ENCODE measurements around the gene MAP3K1.
"Not testable (repeated sequence)": the region's sequence is repeated elsewhere in the genome, so short reads cannot be mapped to it uniquely, and the experiment has no call there.

The MAP3K1 gene

GRCh38 chr5:56815658-56816545, 553 bp downstream of the MAP3K1 start:
- DNase-seq (ENCODE audit: low read depth in 2 of 2): peak in 1 of 2 donors; percentile 19

- peak in 1 of 2 donors; percentile 11 for DNase-seq (ENCODE audit: low read depth in 2 of 2)
These were observed 1.3 kb downstream of the MAP3K1 start for GRCh38 chr5:56816546-56817081.

DNA sequence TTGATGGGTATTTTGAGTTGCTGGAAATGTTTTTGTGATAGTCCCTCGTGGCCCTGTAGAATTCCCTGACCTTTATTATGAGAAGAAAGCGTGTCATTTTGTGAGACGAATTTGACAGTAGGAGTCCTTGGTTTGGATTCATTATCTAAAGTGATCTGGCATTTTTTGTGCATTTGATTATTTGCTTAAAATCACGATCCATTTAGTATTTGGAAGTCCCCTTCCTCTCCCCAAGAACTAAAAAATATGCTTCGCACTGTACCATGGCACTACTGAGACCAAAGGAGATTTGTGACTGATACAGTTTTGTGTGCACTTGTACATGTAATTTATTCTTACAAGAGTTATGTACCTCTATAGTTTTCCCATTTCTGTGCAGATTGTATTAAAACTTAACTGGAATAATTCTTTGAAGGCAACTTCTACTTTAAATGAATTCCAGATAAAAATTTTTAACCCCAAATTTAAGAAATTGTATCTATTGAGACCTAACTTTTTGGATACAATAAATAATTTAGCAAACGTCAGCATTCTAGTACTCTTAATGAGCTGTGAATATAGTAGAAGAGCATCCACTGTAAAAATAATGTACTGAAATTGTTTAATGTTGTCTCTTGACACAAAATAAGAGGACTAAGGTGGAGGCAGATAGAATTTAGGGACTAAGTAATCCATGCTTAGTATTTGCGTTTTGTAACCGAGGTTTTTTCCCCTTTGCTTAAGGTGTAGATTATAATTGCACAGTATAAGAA, 2.1 kb downstream of the MAP3K1 start:
- no peak for DNase-seq (ENCODE audit: low read depth in 2 of 2)

DNA sequence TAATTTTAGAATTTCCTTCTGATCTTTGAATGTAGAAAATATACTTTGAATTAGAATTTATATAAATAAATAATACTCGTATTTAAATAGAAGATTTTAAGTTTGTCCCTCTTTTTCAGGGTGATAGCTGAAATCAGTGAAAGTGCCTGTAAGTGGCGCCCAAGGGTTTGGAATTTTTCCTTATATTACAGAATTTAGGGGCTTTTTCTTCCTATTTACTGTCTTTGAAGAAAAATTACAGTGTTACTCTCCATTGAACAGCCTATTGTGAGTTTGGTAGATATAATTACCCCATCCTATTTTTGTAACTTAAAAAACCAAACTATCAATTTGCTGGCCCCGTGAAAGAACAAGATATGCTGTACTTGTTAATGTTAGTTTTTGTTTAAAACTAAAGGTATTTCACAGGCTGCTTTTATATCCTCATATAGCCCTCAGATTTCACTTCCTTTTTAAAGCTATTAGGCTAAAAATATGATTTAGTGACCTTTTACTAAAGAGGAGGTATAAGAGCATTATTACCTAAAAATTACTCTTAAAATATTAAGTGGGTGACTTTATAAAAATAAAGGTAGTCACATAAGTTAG, 3.2 kb downstream of the MAP3K1 start:
- no peak for DNase-seq (ENCODE audit: low read depth in 2 of 2)

DNA sequence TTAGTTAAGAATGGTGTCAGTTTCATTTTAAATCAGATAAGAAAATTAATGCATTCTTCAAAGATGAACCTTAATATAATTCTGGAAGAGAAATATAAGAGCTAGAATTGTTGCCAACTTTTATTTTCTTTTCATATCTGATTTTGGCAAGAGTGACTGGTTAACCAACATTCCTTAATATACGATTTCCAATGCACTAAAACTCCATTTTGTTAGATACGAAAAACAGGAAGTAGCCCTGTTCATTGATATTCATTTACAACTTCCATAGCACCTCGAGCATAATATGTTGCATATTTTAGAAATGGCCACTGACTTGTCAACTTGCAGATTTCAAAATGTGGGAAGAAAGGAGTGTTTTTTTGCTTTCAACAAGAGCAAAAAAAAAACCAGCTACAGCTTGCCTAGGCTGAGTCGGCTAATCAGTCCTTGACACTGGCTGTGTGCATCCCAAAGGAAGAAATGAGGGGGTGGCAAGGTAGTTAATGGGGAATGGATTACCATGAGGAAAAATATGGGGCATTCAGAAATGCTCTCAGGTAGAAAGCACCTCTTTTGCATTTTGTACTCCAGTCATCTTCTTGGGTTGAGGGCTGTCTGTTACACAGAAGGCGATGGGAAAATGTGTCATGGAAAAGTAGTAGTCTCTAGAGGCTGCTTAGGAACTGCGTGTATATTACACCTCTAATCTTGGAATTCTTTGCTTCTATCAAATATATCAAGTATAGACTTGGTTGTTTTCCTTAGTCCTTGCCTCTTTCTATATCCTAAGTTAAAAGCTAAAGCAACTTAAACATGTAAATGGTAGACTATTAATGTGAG, 3.9 kb downstream of the MAP3K1 start:
- DNase-seq (ENCODE audit: low read depth in 2 of 2): no peak

GRCh38 chr5:56821868-56822267, 6.5 kb downstream of the MAP3K1 start:
- not testable (repeated sequence) for DNase-seq (ENCODE audit: low read depth in 2 of 2)

DNA sequence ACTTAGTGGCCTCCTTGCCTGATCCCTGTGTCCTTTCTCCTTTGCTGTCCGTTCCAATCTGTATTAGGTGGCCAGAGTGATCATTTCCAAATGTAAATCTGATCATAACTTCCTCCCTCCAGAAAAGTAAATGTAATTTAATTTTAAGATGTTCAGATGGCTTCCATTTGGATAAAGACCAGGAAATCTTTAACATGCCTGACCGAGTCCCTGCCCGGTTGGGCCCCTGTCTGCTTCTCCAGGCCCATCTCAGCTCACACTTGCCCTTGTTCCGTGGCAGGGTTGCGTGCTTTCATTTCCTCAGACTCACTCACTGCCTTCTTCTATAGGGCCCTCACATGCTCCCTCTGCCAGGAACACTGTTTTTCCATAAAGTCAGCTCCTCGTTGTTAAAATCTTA, 7.6 kb downstream of the MAP3K1 start:
- DNase-seq (ENCODE audit: low read depth in 2 of 2): no peak

- DNase-seq (ENCODE audit: low read depth in 2 of 2): no peak
These were observed 8.7 kb downstream of the MAP3K1 start for GRCh38 chr5:56824019-56824418.

DNA sequence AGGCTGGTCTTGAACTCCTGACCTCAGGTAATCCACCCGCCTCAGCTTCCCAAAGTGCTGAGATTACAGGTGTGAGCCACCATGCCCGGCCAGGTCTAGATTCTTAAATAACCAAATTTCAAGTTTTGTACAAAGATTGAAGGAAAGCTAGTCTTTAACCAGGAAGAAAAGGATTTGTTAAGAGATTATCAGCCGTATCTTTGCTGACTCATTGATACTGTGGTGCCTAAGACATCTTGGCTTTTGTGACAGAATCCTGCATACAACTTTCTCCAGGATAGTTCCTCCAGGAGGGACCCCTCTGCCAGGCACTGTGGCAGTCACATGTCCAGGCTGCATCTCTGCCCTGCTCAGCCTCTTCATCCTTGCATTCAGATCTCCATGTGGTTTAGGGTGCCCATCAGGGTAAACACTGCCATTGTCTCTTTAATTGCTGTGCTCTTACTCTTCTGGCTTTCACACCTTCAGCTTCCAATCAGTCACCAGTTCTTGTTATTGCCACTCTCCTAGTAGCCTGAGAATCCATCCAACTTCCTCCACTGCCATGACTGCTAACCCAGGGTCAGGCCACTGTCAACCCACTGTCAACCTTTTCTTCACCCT, 10.0 kb downstream of the MAP3K1 start:
- DNase-seq (ENCODE audit: low read depth in 2 of 2): no peak

- no peak for DNase-seq (ENCODE audit: low read depth in 2 of 2)
These were observed 11.7 kb downstream of the MAP3K1 start for GRCh38 chr5:56827049-56827448.

GRCh38 chr5:56827924-56828323, 12.6 kb downstream of the MAP3K1 start:
- DNase-seq (ENCODE audit: low read depth in 2 of 2): no peak

DNA sequence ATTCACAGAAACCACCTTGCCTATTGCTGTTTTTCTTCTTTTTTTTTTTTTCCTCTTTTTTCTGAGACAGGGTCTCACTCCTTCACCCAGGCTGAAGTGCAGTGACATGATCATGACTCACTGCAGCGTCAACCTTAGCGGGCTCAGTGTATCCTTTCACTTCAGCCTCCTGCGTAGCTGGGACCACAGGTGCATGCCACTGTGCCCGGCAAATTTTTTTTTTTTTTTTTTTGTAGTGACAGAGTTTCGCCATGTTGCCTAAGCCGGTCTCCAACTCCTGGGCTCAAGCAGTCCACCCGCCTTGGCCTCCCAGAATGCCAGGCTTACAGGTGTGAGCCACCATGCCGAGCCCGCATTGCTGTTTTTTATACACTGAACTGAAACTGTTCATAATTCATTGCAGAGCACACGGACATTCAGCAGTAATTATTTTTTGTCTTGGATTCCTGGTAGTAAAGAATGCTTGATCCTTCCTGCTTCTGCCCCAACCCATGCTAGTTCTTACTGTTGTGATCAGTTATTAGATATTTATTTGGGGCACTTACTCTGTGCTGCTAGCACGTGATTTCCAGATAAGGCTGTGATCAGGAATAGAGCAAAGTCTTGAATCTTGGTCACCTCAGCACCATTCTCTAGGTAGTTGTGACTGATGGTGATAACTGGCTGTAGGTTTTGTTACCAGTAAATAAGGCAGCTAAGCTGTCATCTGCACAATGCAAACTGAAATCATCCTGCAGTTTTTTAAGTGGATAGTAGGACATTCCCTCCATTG, 14.0 kb downstream of the MAP3K1 start:
- peak in 1 of 2 donors; percentile 25 for DNase-seq (ENCODE audit: low read depth in 2 of 2)

DNA sequence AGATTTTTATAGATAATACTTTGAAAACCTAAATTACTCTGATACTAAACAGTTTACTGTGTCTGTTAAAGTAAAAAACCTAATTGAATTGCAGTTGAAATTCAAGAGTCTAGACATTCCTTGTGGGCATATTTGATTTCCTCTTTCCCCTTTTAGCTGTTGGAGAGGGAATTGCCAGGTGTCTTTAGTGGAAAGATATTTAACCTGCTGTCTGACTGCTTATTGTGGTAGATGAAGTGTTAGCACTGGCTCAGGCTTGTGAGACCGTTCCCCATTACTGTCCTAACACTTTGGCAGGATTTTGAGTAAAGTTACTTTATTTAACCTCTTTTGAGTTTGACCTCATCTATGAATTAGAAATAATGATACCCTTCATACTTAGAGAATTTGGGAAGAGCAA, 16.4 kb downstream of the MAP3K1 start:
- DNase-seq (ENCODE audit: low read depth in 2 of 2): no peak

GRCh38 chr5:56833325-56833724, 18.0 kb downstream of the MAP3K1 start:
- no peak for DNase-seq (ENCODE audit: low read depth in 2 of 2)

DNA sequence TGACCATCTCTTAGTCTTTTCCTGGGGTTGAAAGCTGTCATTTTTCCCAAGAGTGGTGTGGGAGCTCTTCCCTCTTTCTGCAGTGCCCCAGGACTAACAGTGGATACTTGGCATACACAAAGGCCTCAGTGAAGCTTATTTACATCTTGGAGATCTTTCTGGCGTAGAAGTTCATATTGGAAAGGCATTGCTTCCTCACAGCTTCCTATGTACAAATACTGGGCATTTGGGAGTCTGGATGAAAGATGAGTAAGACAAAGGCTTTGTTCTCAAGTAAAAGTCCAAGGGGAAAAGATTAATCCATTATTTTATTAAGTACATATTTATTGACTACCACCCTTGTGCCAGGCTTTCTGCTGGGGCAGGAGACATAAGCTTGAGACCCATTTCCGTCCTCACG, 22.0 kb downstream of the MAP3K1 start:
- DNase-seq (ENCODE audit: low read depth in 2 of 2): no peak

DNA sequence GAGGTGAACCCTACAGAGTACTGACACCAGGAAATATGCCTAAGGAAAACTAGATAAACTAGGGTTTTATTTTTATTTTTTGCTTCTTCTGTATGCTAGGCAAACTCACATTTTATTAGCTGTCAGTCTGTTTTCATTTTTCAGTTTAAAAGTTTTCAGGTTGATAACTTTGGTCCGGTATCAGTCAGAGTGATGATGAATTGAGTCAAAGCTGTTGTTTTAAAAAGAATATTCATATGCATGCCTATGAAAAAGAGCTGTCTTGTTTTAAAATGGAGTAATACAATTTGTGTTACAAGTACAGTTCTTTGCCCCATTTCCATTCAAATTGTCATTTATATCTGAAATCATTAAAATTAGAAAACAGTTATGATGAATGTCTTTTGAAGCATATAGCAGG, 22.6 kb downstream of the MAP3K1 start:
- no peak for DNase-seq (ENCODE audit: low read depth in 2 of 2)

DNA sequence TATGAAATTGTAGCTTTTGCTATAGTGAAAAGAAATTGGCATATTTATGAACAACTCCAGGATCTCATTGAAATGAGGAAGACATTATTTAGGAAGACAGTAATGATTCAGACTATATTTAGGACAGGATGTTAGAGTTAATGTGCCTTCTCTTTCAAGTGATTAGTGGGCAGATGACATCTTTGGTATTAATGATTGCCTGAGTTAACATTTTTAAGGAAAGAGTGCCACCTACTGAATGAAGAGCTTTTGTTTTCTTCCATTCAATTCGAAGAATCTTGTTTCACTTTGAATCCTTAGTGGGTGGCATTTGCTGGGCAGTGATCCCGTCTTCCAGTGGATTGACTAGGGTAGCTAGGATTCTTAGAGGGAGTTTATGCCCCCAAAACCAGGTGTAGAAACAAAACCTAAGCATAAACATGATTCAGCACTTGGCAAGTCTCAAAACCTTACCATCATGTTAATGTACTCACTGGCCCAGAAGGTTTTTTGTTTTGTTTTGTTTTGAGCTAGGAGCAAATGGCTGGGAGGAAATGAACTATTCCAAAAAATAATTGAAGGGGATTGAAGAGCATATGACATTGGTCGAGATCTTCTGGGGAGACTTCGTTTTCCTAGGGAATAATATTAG, 23.2 kb downstream of the MAP3K1 start:
- no peak for DNase-seq (ENCODE audit: low read depth in 2 of 2)

DNA sequence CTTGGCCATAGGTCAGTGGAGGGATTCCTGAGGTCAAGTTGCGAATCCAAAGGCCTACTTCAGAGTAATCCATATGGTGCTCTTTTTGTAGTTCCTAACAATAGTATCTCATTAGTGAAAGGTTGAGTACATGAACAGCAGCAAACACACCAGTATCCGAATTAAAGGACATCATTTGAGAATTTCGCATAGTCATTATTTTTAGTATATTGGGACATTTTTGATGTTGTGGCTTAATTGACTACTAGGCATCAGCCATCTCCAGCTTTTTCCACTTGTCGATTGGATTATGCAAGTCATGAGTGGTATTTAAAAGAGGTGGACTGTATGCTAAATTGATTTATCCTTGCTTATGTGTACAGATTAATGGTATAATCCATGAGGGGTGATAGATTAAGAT, 23.7 kb downstream of the MAP3K1 start:
- no peak for DNase-seq (ENCODE audit: low read depth in 2 of 2)

DNA sequence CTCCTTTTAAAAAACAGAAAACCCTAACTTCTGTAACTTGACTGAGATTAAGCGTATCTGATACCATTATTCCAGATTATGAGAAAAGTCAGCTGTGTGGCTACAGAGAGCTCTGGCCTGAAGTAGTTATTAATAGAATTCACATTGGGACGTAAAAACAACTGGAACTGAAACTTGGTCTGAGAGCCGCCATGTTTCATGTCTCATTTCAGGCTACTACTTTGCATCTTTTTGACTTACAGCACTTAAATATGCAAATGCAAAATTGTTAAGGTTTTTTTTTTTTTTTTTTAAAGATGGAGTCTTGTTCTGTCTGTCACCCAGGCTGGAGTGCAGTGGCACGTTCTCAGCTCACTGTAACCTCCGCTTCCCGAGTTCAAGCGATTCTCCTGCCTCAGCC, 25.2 kb downstream of the MAP3K1 start:
- DNase-seq (ENCODE audit: low read depth in 2 of 2): no peak

- no peak for DNase-seq (ENCODE audit: low read depth in 2 of 2)
These were observed 29.9 kb downstream of the MAP3K1 start for GRCh38 chr5:56845277-56845676.
